ENCODE measurements around the gene IGSF9B. TPM values are rescaled to one million over a fixed set of nuclear protein-coding genes. Genes with fewer than 3 reads are reported as not detected.
A peak's percentile ranks its signal among the peaks of the same experiment; 100 is the strongest.

IGSF9B gene
- 48.4 and 54.1 TPM in 2 replicates for total RNA-seq (2013; cell fraction: nucleolus; rRNA removed)
- total RNA-seq (2014; rRNA removed) (0.11 TPM in 1 of 2 replicates, not detected in the other), total RNA-seq (2014; rRNA removed; fragmentation: Illumina TruSeq; extraction: Trizol) (0.13 TPM in 1 of 2 replicates, not detected in the other), total RNA-seq (2021) (0.05 and 0.51 TPM in 2 replicates), polyA plus RNA-seq (2011; rRNA removed) (1.7 and 3.7 TPM in 2 replicates), polyA plus RNA-seq (2014; fragmentation: Illumina TruSeq; extraction: Trizol) (0.34 TPM in 1 of 2 replicates, not detected in the other), polyA plus RNA-seq (2014; fragmentation: Nextera tagmentation; extraction: Ambion mirVana) (not detected), polyA plus RNA-seq (2014; rRNA removed) (0.14 and 0.19 TPM in 2 replicates), polyA plus RNA-seq (2016; fragmentation: Nextera tagmentation; extraction: Ambion mirVana) (under 1 TPM; 0.03 to 0.20 TPM), polyA minus RNA-seq (2011; rRNA and poly(A)+ RNA removed) (6.8 and 12.3 TPM in 2 replicates), Bru-seq, nascent RNA (percentile 49 among the genes with signal in this experiment), BruChase-seq, experiment 1, labeled RNA remaining after a 6-hour chase (percentile 54 among the genes with signal in this experiment), BruChase-seq, experiment 2, labeled RNA remaining after a 2-hour chase (percentile 48 among the genes with signal in this experiment)
- not detected for polyA plus RNA-seq (2011; ENCODE audit: low read depth)
- 2.6 and 2.9 TPM in 2 replicates for polyA plus RNA-seq (2011; cell fraction: cytosol; rRNA removed)
- polyA plus RNA-seq (2011; cell fraction: nucleus; rRNA removed): 26.7 and 32.8 TPM in 2 replicates
- polyA plus RNA-seq (2012): 0.48 and 0.69 TPM in 2 replicates
- polyA minus RNA-seq (2011; cell fraction: cytosol; rRNA and poly(A)+ RNA removed): 1.8 and 2.8 TPM in 2 replicates
- 7.7 and 12.4 TPM in 2 replicates for polyA minus RNA-seq (2011; cell fraction: nucleus; rRNA and poly(A)+ RNA removed)
- long read RNA-seq, experiment 1: 0 reads
- long read RNA-seq, experiment 2: 0 reads

DNA sequence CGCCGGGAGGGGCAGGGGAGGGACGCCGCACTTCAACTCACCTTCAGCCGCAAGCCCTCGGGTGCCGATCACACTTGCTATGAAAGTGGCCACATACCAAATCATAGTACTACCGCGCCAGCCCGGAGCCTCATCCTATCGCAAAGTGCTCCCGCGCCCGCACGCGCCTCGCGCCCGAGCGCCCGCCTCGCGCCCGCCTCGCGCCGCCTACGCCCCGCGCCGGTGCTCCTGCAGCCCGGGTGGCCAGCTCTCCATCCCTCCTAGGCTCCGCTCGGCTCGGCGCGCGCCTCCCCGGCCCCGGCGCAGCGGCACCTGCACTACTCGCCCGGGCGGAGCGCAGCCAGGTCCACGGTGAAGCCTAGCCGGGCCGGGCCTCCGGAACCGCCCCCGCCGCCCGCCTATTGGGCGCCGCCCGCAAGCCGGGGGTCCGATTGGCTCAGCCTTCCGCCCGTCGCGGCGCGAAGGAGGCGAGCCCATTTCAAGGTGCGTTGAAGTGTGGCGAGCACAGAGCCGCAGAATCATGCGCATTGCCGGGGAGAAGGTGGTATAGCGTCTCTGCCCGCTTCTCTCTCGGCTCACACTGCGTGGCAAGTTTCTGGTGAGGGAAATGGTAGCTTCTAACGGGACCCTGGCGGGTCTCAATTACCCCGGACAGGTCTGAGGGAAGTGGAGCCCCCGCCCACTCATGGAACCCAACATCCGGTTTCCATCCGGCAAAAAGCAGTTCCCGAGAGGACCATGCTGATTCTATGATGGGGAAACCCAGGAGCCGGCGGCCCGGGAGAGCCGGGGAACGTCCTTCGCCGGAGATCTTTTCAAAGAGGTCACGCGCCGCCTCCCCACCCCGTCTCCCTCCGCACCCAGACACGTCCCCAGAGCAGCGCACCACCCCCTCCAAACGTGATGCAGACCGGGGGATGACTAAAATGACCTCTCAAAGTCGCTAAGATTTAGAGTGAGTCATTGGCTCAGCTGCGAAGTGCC is at the start of gene IGSF9B:
Gene IGSF9B, minus strand, starts transcription at position 319 of the 984 bp plus-strand sequence. Its CDS starts 214 bp downstream, at position 105.
- ChIA-PET RAD21 (ENCODE audit: unreplicated experiment) (no interaction called here), POLR2A (interaction anchor here (1.2 kb wide), 1 partner anchor 9 kb away, joined by 3 read pairs; no protein-coding TSS in a partner anchor), CTCF (interaction anchor here (0.9 kb wide), 1 partner anchor 29 kb away, joined by 3 read pairs; no protein-coding TSS in a partner anchor), SMC1A (ENCODE audit: uncharacterized antibody, unreplicated experiment) (no interaction called here)
- Histone ChIP-seq H3K4me3 (peak within 1 kb of the TSS; percentile 62), H3K9ac (ENCODE audit: control insufficient read depth, insufficient read depth, low read length) (no peak within 1 kb of the TSS; the same call in 1 of the 2 replicates), H3K27ac (ENCODE audit: control insufficient read depth, insufficient read depth) (no peak within 1 kb of the TSS), H3K27me3 (replicated peaks in 1 of 2; ENCODE audit: control insufficient read depth in 2 of 2, insufficient read depth in 2 of 2, low read length in 1 of 2) (peaks cover 0 to 14% of the 10 kb centered on the region in 2 experiments), H4K20me1 (ENCODE audit: control insufficient read depth, insufficient read depth) (no peaks in the 10 kb centered on the region; the same call in 1 of the 2 replicates), H3K9me3 (replicated peaks; ENCODE audit: control insufficient read depth, insufficient read depth, low read length) (no peaks in the 10 kb centered on the region), H3K79me2 (ENCODE audit: control insufficient read depth, insufficient read depth, low read length) (no peaks in the 10 kb centered on the region), H3K4me2 (ENCODE audit: control insufficient read depth, insufficient read depth) (peak within 1 kb of the TSS; percentile 72), H3K36me3 (ENCODE audit: control insufficient read depth in 2 of 2, insufficient read depth in 2 of 2, low read length in 1 of 2) (no peaks in the 10 kb centered on the region), H2AFZ (ENCODE audit: control insufficient read depth, low read depth, low read length) (peak within 1 kb of the TSS; percentile 70), H3K4me1 (ENCODE audit: control insufficient read depth, insufficient read depth, low read length) (no peaks in the 10 kb centered on the region; the same call in 1 of the 2 replicates)
- BruUV-seq (replicated peaks): no TSS peak
- WGBS (ENCODE audit: insufficient coverage, insufficient replicate concordance, low lambda C conversion rate, missing lambda C conversion rate): under 1% methylated on average over 83 of the region's 100 CpGs
- ATAC-seq (peak; percentile 99), FAIRE-seq (peak; percentile 76), DNase-seq (ENCODE audit: low read depth, low spot score) (peak; percentile 49)
- in situ Hi-C loops (cut with MboI) (no loop called here), intact Hi-C loops (cut with micrococcal nuclease; ENCODE audit: unreplicated experiment) (no loop called here)
- TF ChIP-seq ZZZ3 (IDR thresholded peaks at IDR 0.05; ENCODE audit: control insufficient read depth, insufficient read length, low read depth): no peak
- no peak for TF ChIP-seq KLF5 (IDR thresholded peaks at IDR 0.05; ENCODE audit: partially characterized antibody)
- TF ChIP-seq FOXK2 (IDR thresholded peaks at IDR 0.05): no peak
- TF ChIP-seq POLR2A (IDR thresholded peaks at IDR 0.05; ENCODE audit: low read depth, low read length): no peak
- no peak for TF ChIP-seq EP300 (IDR thresholded peaks at IDR 0.05; ENCODE audit: borderline replicate concordance in 1 of 2, control insufficient read depth in 1 of 2, low read depth in 2 of 2, low read length in 2 of 2)
- no peak for TF ChIP-seq EGR1 (IDR thresholded peaks at IDR 0.05; ENCODE audit: borderline replicate concordance in 1 of 2, low read depth in 2 of 2, low read length in 2 of 2)
- TF ChIP-seq NR2C1 (IDR thresholded peaks at IDR 0.05): peak; percentile 73
- TF ChIP-seq RBBP5 (conservative IDR thresholded peaks at IDR 0.05): no peak
- no peak for TF ChIP-seq TCF3 (IDR thresholded peaks at IDR 0.05; ENCODE audit: borderline replicate concordance, insufficient read depth, low read depth, low read length)
- no peak for TF ChIP-seq PRDM15 (CRISPR knock-in tag; IDR thresholded peaks at IDR 0.05)
- peak; percentile 26 to 85; a peak in 3 of 4 replicates for TF ChIP-seq BHLHE40 (IDR thresholded peaks at IDR 0.05; ENCODE audit: borderline replicate concordance in 1 of 2, low read depth in 2 of 2, low read length in 1 of 2)
- TF ChIP-seq MAX (IDR thresholded peaks at IDR 0.05; ENCODE audit: low read depth, low read length): no peak
- no peak; the same call in 1 of the 2 replicates for TF ChIP-seq NFYA (IDR thresholded peaks at IDR 0.05; ENCODE audit: borderline replicate concordance, low read depth, low read length)
- TF ChIP-seq GABPA (IDR thresholded peaks at IDR 0.05; ENCODE audit: low read depth): no peak
- TF ChIP-seq ZNF217 (IDR thresholded peaks at IDR 0.05): no peak
- TF ChIP-seq TARDBP (IDR thresholded peaks at IDR 0.05; ENCODE audit: borderline replicate concordance): no peak
